Effector memory CD4-positive, alpha-beta T cell (primary cell): ENCODE data around the gene NELL1.

Experiments
- DNase-seq, 3 donors: peaks; one replicate each; pipeline ENCODE4 v3.0.0-alpha.2; 2020
- H3K27ac ChIP-seq: 2 replicates; pipeline ENCODE4 v1.7.0; 2013; ENCODE audit warnings: mild to moderate bottlenecking, low read length, moderate library complexity; ENCODE audit not compliant: insufficient read depth, poor library complexity, severe bottlenecking
- H3K27me3 ChIP-seq: replicated peaks from 2 replicates; pipeline ENCODE4 v1.7.0; 2013; ENCODE audit warnings: mild to moderate bottlenecking, low read length; ENCODE audit not compliant: insufficient read depth, control insufficient read depth, poor library complexity, severe bottlenecking
- H3K36me3 ChIP-seq: 2 replicates; pipeline ENCODE4 v1.7.0; 2013; ENCODE audit warnings: mild to moderate bottlenecking, low read length, moderate library complexity; ENCODE audit not compliant: control insufficient read depth, insufficient read depth
- H3K4me1 ChIP-seq: 2 replicates; pipeline ENCODE4 v1.7.0; 2013; ENCODE audit warnings: low read length, mild to moderate bottlenecking; ENCODE audit not compliant: control insufficient read depth, insufficient read depth, poor library complexity, severe bottlenecking
- H3K4me3 ChIP-seq: 2 replicates; pipeline ENCODE4 v1.7.0; 2013; ENCODE audit warnings: low read length, low read depth, mild to moderate bottlenecking; ENCODE audit not compliant: insufficient read depth, poor library complexity, severe bottlenecking
- H3K9me3 ChIP-seq: 2 replicates; pipeline ENCODE4 v1.7.0; 2013; ENCODE audit warnings: mild to moderate bottlenecking, low read length, moderate library complexity; ENCODE audit not compliant: control insufficient read depth

Gene NELL1

GRCh38 chr11:20880094-20880493 is 210.7 kb downstream of the NELL1 start:
- no peak for DNase-seq
- Histone ChIP-seq H3K27ac (no peak overlapping the region), H3K4me3 (no peak overlapping the region)

DNA sequence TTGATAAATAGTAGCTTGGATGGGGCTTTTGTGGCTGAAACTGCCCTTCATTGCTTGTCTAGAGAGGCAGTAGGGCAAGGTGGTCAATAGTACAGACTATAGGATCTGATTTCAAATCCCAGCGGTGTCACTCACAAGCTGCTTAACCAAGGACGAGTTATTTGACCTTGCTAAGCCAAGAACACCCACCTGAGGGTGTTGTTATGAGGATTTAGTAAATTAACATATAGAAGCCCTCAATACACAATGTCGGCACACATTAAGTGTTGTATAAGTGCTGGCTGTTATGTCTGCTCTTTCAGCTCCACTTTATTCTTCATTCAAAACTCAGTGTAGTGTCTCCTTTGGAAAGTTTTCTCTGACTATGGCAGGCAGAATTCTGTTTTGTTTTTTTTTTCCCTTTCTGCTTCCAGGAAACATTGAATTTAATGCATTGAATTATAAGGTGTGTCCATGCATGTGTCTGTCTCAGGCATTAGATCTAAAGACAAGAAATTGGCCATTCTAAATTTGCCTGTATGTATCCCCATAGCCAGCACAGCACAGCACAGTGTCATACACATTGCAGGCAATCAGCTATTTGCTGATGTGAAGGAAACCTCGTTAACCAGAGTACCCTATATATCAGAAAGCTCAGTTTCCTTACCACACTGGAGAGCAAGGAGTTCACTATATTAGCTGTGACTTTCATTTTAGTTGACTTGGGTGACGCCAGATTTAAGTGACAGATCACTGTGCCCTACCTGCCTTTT is 212.1 kb downstream of the NELL1 start:
- H3K36me3 ChIP-seq, result no peaks in the 10 kb centered on the region
- DNase-seq, result no peak
- no peaks in the 10 kb centered on the region for H3K27me3 ChIP-seq
- H3K27ac ChIP-seq, result no peak overlapping the region
- H3K4me3 ChIP-seq, result no peak overlapping the region
- H3K9me3 ChIP-seq, result no peaks in the 10 kb centered on the region
- H3K4me1 ChIP-seq, result no peaks in the 10 kb centered on the region

More at GRCh38 chr11:20880094-20880493, 210.7 kb downstream of the NELL1 start:
- no peaks in the 10 kb centered on the region for H3K9me3 ChIP-seq
- no peaks in the 10 kb centered on the region for H3K4me1 ChIP-seq
- H3K27me3 ChIP-seq, result no peaks in the 10 kb centered on the region
- no peaks in the 10 kb centered on the region for H3K36me3 ChIP-seq

DNA sequence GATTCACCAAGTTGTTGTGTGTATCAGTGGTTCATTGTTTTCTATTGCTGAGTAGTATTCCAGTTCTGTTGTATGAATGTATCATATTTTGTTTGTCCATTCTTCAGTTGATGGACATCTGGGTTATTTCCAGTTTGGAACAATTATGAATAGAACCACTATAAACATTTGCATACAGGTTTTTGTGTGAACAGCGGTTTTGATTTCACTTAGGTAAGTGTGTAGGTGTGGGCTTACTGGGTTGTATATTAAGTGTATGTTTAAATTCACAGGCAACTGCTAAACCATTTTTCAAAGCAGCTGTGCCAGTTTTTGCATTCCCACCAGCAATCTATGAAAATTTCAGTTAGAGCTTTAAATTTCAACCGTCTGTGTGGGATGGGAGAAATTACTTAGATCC is 217.8 kb downstream of the NELL1 start:
- Histone ChIP-seq H3K36me3 (no peaks in the 10 kb centered on the region), H3K27ac (no peak overlapping the region), H3K27me3 (no peaks in the 10 kb centered on the region), H3K4me3 (no peak overlapping the region), H3K9me3 (no peaks in the 10 kb centered on the region), H3K4me1 (no peaks in the 10 kb centered on the region)
- DNase-seq, result no peak

DNA sequence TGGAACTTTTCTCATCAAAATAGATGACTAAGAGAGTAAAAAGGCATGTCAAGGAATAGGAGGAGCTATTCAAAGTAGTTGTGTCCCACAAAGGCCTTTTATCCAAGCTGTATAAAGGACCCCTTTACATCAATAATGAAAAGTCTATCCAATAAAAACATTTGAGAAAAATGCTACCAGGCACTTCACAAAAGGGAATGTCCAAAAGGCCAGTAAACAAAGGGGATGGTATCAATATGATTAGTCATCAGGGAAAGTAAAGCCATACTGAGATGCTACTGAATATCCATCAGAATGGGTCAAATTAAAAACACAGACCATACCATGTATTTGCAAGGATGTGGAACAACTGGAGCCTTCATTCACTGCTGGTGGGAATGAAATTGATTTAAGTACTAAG is 224.9 kb downstream of the NELL1 start:
- Histone ChIP-seq H3K4me3 (no peak overlapping the region), H3K27ac (no peak overlapping the region), H3K4me1 (no peaks in the 10 kb centered on the region), H3K9me3 (no peaks in the 10 kb centered on the region), H3K27me3 (no peaks in the 10 kb centered on the region), H3K36me3 (no peaks in the 10 kb centered on the region)
- no peak for DNase-seq

DNA sequence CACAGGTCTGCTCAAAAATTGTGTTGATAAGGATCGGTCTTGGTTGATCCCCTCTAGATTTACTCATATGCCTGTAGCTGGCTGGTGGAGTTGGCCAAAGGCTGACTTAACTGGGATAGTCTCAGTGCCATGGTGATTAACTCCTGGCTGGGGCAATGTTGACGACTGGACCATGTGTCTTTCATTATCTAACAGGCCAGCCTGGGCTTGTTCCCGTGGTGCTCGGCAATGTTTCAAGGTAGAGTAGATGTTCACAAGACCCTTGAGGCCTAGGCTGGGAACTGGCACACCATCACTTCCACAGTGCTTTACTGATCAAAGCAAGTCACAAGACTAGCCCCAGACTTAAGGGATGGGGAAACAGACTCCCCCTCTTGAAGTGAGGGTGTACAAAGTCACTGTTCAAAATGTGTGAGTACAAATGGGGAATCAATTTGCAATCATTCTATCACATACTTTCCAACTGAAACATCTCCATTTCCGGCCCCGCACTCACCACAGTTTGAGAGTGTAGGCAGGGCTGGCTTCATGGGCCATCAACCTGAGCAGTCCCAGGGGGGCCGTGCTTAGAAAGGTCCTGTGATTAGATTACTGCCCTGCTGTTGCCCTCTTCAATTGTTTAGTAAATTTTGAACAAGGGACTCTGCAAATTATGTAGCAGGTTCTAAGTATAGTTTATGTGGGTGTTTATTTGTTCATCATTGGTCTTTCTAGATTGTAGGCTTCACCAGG is 240.8 kb downstream of the NELL1 start:
- no peak overlapping the region for H3K4me3 ChIP-seq
- no peaks in the 10 kb centered on the region for H3K27me3 ChIP-seq
- no peak for DNase-seq
- H3K36me3 ChIP-seq, result no peaks in the 10 kb centered on the region
- H3K4me1 ChIP-seq, result no peaks in the 10 kb centered on the region
- no peaks in the 10 kb centered on the region for H3K9me3 ChIP-seq
- H3K27ac ChIP-seq, result no peak overlapping the region

DNA sequence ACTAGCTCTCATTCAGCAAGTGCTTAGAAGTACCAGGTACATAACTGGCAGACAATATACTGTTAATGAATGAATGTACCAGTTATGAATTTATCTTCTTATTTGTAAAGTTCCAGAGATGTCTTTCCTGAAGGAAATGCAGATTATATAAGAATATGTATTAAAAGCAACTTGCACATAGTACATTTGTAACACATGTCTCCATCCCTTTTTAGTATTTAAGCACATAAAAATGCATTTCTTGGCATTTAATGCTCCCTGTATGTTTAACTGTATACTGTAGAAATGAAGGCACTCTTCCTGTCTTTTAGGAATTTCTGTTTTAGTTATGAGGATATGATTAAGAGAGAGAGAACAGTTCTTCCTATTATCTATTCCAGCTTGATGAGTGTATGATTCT is 241.3 kb downstream of the NELL1 start:
- Histone ChIP-seq H3K4me3 (no peak overlapping the region), H3K4me1 (no peaks in the 10 kb centered on the region), H3K9me3 (no peaks in the 10 kb centered on the region), H3K36me3 (no peaks in the 10 kb centered on the region), H3K27ac (no peak overlapping the region), H3K27me3 (no peaks in the 10 kb centered on the region)
- no peak for DNase-seq

- Histone ChIP-seq H3K27me3 (no peaks in the 10 kb centered on the region), H3K9me3 (no peaks in the 10 kb centered on the region), H3K4me1 (no peaks in the 10 kb centered on the region), H3K4me3 (no peak overlapping the region), H3K36me3 (no peaks in the 10 kb centered on the region), H3K27ac (no peak overlapping the region)
- DNase-seq, result no peak
These were observed 242.9 kb downstream of the NELL1 start for GRCh38 chr11:20912065-20912821.

DNA sequence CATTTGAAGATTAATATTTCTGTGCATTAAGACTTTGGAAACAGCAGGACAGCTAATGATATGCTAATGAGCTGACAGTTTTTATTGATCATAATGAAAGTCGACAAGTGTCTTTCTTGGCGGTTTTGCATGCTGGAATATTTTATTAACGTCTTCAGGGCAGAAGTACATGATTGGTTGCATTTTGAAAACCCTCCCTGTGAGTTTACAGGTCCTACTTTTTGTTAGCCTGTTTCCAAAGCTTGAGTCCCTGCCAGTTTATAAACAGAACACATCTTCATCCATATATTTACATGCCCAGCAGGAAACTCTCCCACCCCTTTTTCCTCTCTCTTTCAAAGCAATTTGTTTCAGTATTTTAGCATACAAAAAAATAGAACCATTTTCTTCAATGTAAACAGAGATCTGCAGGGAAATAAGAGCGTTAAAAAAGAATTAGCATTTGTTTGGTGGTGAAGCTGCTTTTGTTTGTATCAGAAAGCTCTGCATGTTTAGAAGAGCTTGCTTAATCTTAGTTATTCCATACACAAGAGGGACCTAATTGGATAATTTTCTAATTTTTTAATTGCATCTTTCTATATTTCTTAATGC is 243.6 kb downstream of the NELL1 start:
- Histone ChIP-seq H3K27me3 (no peaks in the 10 kb centered on the region), H3K4me3 (no peak overlapping the region), H3K9me3 (no peaks in the 10 kb centered on the region), H3K36me3 (no peaks in the 10 kb centered on the region), H3K4me1 (no peaks in the 10 kb centered on the region), H3K27ac (no peak overlapping the region)
- DNase-seq, result no peak

- Histone ChIP-seq H3K4me1 (no peaks in the 10 kb centered on the region), H3K36me3 (no peaks in the 10 kb centered on the region), H3K9me3 (no peaks in the 10 kb centered on the region), H3K27ac (no peak overlapping the region), H3K27me3 (no peaks in the 10 kb centered on the region), H3K4me3 (no peak overlapping the region)
- DNase-seq, result no peak
These were observed 247.9 kb downstream of the NELL1 start for GRCh38 chr11:20917306-20917705.
